Fibroblast of skin of left quadriceps (primary cell): ENCODE results near the gene INPP1.
"Not testable (repeated sequence)": the region's sequence is repeated elsewhere in the genome, so short reads cannot be mapped to it uniquely, and the experiment has no call there.

Experiments used
- DNase-seq, 2 experiments: peaks; one replicate each; pipeline ENCODE4 v3.0.0-alpha.2; 2013; ENCODE audit warnings: low read depth in 2 of 2

The INPP1 gene

DNA sequence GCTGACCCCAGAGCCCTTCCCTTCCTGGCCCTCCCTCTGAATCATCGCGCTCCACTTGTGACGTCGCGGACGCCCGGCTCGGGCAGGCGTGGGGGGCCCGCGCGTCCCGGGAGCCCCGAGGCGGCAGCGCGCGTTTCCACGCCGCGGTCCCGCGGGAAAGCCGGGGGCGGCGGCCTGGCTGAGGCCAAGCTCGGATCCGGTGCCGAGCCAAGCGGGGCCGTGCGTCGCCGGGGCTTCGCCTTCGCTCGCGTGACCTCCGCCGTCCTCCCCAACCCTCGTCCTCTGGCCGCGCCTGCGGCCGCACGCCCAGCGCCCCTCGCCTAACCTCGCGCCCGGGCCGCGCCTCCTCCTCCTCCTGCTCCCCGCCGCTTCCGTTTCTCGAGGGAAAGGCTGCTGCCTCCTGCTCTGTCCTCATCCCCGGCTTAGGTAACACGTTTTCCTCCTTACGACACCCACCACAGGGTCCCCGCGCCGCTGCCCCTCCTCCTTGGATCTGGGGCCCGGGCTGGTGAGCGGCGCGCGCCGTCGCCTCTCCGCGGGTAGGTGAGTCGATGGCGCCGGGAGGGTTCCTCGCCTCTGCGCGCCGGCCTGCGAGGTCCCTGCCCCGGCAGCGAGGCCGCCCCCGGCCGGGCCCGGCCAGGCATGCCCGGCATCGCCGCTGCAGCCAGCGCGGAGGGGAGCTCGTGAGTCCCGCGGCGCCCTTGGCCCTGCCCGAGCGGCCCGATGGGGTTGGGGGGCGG lies at the start of gene INPP1:
Gene INPP1, plus strand, starts transcription at position 54 of the 740 bp plus-strand sequence. CDS start 16,514 bp downstream, outside the sequence.
- DNase-seq, result peak in 1 of 2 experiments; percentile 20

DNA sequence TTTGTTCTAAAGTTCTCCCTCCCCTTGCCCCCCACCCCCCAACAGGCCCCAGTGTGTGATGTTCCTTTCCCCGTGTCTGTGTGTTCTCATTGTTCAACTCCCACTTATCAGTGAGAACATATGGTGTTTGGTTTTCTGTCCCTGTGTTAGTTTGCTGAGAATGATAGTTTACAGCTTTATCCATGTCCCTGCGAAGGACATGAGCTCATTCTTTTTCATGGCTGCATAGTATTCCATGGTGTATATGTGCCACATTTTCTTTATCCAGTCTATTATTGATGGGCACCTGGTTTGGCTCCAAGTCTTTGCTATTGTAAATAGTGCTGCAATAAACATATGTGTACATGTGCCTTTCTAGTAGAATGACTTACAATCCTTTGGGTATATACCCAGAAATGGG lies 45.5 kb upstream of the INPP1 start:
- not testable (repeated sequence) for DNase-seq

- DNase-seq, result no peak
Observed at GRCh38 chr2:190301032-190301431, 42.4 kb upstream of the INPP1 start.

- DNase-seq, result no peak
Observed at GRCh38 chr2:190302052-190302451, 41.3 kb upstream of the INPP1 start.

DNA sequence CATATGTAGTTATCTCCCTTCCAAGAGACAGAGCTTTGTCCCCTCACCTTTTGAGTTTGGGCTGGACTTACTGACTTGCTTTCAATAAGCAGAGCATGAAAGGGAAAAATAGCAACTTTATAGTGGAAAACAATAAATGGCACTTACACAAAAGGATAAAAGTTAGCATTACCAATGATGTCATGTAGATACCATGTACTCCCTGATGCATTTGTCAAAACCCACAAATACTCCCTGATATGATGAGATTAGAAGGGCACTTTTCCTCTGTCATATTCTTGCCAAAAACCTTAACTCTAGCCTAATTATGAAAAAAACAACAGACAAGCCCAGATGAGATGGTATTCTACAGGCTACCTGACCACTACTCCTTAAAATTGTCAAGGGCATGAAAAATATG lies 39.7 kb upstream of the INPP1 start:
- DNase-seq, result no peak

- DNase-seq, result no peak
Observed at GRCh38 chr2:190304404-190304803, 39.0 kb upstream of the INPP1 start.

- DNase-seq, result no peak
Observed at GRCh38 chr2:190308031-190308430, 35.4 kb upstream of the INPP1 start.

DNA sequence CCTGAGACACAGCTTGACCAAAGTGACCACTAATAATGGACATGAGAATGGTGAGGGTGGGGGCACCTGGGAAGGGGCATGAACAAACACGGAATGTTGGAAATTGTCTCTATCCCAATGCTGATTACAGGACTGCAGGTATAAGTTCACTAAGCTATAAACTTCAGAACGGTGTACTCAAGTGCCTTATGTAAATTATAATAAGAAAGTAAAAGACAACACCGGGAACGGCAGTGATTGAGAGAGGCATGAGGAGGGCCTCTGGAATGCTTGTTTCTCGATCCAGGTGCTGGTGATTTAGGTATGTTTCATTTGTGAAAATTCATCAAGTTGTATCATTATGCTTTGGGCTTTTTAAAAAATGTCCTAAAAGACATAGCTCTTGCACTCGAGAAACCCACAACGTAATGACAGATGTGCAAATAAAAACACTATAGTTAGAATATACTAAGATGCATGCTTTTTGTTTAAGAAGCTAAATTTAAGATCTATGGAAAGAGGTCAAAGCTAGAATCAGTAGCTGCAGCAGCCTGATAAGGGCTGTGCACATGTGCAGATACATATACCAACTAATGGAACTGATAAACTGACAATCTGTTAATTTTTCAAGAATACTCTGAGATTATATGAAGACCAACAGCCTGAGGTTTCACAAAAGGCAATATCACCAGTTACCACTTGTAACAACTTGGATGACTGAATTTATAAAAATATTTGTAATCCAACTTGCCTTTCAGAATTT lies 31.3 kb upstream of the INPP1 start:
- no peak for DNase-seq

DNA sequence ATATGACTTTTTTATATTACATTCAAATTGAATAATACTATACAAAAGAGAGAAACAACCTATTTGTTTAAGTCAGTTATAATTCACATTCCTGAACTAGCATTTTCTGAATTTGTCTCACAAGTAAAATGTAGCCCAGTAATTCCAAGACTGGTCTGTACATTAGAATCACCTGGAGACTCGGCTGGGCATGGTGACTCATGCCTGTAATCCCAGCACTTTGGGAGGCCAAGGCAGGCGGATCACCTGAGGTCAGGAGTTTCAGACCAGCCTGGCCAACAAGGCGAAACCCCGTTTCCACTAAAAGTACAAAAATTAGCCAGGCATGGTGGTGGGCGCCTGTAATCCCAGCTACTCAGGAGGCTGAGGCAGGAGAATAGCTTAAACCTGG lies 30.8 kb upstream of the INPP1 start:
- DNase-seq, result not testable (repeated sequence)

GRCh38 chr2:190313880-190314279 lies 29.5 kb upstream of the INPP1 start:
- no peak for DNase-seq

DNA sequence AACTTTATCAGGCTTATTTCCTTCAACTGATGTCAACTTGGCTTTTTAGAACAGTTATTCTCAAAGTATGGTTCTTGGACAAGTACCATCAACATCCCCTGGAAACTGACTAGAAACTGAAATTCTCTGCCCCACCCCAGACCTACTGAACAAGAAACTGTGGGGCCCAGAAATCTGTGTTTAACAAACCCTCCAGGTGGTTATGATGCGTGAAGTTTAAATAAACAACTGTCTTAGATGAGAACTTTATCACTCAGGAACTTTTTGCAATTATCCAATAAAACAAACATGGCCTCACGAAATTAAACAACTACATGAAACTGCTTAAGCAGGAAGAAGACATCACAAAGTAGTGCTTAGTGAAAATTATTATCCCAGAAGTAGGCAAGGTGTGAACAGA lies 28.1 kb upstream of the INPP1 start:
- DNase-seq, result no peak

GRCh38 chr2:190318514-190318913 lies 24.9 kb upstream of the INPP1 start:
- no peak for DNase-seq

DNA sequence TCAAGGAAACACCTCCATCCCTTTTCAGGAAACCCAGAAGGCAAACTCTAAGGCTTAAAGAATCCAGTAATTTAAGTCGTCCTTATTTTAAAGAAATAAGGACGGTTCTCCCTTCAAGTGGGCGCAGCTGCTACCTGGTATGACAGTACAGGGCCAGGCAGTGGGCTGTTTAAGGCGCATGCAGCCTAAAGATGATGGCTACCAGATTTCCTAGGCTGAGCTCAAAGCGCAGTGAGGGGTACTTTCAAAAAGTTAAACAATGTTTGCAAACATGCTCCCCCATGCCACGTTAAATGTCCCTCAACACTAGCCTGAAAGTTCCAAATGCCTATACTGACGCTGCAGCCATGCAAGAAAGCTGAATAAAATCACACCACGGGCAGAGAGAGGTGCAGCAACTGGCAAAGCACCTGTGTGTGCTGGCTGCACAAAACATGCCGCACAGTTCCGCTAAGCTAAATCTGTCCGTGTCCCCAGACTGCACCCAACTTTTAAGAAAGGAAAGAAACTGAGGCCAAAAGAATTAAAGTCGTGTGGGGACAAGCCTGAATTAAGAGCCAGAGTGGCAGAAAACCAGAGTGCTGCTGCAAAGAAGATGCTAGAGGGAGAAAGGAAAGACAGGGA lies 24.3 kb upstream of the INPP1 start:
- DNase-seq, result no peak

GRCh38 chr2:190319555-190320498 lies 23.6 kb upstream of the INPP1 start, which contains the start of gene HIBCH:
Gene HIBCH (minus strand): TSS chr2:190319826. CDS start chr2:190319750, 76 bp downstream.
- peak; percentile 98 for DNase-seq

DNA sequence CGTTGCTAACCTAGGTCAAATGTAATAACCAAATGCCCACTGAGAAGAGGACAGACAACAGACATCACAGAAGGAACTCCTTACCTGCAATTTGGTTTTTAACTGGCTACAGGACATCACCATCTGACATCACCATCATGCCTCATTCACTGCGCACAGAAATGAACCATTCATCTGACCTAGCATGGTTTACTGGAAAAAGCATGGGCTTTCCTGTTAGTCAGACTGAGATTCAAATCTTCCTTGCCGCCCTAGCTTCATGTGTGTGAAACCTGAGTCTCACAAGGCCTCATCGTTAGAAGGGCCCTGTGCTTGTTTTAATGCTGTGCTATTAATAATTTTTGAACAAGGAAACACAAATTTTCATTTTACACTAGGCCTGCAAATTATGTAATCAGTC lies 22.7 kb upstream of the INPP1 start:
- no peak for DNase-seq

- DNase-seq, result no peak
Observed at GRCh38 chr2:190323406-190323805, 20.0 kb upstream of the INPP1 start.

GRCh38 chr2:190325588-190325987 lies 17.8 kb upstream of the INPP1 start:
- DNase-seq, result no peak

GRCh38 chr2:190327867-190328572 lies 15.4 kb upstream of the INPP1 start:
- DNase-seq, result no peak

DNA sequence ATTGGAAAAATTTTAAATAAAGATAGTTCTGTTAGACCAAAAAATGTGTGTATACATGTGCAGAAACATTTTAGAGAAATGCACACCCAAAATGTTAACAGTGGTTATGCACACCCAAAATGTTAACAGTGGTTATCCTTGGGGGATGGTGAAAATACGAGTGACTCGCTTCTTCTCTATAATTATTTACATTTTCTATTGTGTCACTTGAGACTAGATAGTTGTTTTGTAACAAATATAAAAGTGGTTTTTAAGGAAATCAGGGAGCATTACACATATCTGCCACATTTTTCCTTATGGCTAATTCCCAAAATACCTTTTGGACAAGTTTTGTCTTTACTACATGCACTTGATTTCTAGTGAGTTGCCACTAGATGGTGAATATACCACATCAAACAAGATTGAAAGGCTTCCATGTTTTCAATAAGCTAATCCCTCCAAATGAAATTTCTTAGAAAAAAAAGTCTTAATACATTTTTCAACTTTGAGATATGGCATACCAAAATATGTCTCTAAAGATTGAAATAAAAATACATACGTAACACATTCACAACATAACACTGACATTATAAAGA lies 14.7 kb upstream of the INPP1 start:
- DNase-seq, result no peak

DNA sequence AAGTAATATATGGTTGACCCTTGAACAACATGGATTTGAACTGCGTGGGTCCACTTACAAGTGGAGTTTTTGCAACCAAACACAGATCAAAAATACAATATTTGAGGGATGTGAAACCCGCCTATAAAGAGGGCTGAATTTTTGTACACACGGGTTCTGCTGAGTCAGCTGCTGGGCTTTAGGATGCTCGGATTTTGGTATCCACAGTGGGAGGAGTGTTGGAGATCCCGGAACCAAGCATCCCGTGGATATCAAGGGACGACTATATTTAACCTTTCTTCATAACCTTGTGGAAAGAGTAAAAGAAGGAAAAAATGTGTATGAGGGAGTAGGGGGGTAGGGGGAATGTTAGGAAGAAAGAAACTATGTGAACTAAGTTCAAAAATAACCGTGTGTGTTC lies 10.0 kb upstream of the INPP1 start:
- no peak for DNase-seq

- no peak for DNase-seq
Observed at GRCh38 chr2:190333928-190334327, 9.5 kb upstream of the INPP1 start.
